22Rv1 (cell line): ENCODE results near the gene LRRC25.
A peak's percentile ranks its signal among the peaks of the same experiment; 100 is the strongest.

Experiments used
- H3K27ac ChIP-seq: fragments of 450-650 bp; 2 replicates; pipeline ENCODE4 v1.5.1; 2017
- ZFX ChIP-seq: fragments of 450-650 bp; IDR thresholded peaks from 2 replicates; pipeline ENCODE4 v1.6.1; 2017; ENCODE audit warnings: antibody characterized with exemption, borderline replicate concordance
- TF ChIP-seq, protein P1 (sequence below): fragments of 450-650 bp; IDR thresholded peaks from 2 replicates; pipeline ENCODE4 v1.5.1; 2017; ENCODE audit warnings: mild to moderate bottlenecking

The LRRC25 gene

DNA sequence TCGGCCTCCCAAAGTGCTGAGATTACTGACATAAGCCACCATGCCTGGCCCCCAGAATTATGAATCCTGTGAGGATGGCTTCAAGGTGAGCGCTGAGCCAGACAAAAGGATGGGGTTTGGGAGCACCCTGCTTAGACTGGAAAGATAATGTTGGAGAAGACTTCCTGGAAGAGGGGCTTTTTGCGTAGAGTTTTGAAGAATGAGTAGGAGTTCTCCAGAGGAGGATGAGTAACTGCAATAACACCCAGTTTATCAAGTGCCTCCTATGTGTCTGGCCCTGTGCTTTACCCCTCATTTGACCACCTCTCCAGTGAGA, 12.1 kb downstream of the LRRC25 start:
- H3K27ac ChIP-seq = peak overlapping the region; percentile 69
- TF ChIP-seq ZFX = no peak
- TF ChIP-seq, protein P1, sequence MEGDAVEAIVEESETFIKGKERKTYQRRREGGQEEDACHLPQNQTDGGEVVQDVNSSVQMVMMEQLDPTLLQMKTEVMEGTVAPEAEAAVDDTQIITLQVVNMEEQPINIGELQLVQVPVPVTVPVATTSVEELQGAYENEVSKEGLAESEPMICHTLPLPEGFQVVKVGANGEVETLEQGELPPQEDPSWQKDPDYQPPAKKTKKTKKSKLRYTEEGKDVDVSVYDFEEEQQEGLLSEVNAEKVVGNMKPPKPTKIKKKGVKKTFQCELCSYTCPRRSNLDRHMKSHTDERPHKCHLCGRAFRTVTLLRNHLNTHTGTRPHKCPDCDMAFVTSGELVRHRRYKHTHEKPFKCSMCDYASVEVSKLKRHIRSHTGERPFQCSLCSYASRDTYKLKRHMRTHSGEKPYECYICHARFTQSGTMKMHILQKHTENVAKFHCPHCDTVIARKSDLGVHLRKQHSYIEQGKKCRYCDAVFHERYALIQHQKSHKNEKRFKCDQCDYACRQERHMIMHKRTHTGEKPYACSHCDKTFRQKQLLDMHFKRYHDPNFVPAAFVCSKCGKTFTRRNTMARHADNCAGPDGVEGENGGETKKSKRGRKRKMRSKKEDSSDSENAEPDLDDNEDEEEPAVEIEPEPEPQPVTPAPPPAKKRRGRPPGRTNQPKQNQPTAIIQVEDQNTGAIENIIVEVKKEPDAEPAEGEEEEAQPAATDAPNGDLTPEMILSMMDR = no peak

DNA sequence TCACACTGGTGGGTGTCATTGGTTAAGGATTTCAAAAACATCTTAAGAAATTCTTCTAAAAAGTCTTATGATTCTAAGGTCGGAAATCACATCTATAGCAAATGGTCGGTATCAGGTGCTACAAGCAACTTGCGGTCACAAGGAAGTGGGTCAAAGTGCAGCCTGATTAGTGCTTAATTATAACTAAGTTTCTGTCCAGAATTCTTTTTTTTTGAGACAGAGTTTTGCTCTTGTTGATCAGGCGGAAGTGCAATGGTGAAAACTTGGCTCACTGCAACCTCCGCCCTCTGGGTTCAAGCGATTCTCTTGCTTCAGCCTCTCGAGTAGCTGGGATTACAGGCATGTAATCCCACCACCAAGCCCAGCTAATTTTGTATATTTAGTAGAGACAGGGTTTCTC, 12.6 kb downstream of the LRRC25 start:
- H3K27ac ChIP-seq = peak overlapping the region; percentile 69
- no peak for TF ChIP-seq ZFX
- TF ChIP-seq, protein P1 = no peak

DNA sequence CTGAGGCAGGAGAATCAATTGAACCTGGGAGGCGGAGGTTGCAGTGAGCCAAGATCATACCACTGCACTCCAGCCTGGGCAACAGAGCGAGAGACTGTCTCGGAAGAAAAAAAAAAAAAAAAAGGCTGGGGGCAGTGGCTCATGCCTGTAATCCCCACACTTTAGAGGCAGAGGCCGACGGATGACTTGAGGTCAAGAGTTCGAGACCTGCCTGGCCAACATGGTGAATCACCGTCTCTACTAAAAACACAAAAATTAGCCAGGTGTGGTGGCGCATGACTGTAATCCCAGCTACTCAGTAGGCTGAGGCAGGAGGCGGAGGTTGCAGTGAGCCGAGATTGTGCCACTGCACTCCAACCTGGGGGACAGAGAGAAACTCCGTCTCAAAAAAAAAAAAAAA, 13.8 kb downstream of the LRRC25 start:
- 0 out of 2 replicates have a peak overlapping the region, but pooled peaks have one; percentile 15 for H3K27ac ChIP-seq

DNA sequence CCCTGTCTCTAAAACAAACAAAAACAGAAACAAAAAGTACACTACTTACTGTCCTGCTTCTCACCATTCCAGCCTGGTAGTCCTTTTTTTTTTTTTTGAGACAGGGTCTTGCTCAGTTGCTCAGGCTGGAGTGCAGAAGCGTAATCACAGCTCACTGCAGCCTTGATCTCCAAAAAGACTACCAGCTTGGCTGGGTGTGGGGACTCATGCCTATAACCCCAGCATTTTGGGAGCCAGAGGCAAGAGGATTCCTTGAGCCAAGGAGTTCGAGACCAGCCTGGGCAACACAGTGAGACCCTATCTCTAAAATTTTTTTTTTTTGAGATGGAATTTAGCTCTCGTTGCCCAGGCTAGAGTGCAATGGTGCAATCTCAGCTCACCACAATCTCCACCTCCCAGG, 16.6 kb downstream of the LRRC25 start:
- peak overlapping the region; percentile 92 for H3K27ac ChIP-seq
- TF ChIP-seq, protein P1 = no peak
- no peak for TF ChIP-seq ZFX

DNA sequence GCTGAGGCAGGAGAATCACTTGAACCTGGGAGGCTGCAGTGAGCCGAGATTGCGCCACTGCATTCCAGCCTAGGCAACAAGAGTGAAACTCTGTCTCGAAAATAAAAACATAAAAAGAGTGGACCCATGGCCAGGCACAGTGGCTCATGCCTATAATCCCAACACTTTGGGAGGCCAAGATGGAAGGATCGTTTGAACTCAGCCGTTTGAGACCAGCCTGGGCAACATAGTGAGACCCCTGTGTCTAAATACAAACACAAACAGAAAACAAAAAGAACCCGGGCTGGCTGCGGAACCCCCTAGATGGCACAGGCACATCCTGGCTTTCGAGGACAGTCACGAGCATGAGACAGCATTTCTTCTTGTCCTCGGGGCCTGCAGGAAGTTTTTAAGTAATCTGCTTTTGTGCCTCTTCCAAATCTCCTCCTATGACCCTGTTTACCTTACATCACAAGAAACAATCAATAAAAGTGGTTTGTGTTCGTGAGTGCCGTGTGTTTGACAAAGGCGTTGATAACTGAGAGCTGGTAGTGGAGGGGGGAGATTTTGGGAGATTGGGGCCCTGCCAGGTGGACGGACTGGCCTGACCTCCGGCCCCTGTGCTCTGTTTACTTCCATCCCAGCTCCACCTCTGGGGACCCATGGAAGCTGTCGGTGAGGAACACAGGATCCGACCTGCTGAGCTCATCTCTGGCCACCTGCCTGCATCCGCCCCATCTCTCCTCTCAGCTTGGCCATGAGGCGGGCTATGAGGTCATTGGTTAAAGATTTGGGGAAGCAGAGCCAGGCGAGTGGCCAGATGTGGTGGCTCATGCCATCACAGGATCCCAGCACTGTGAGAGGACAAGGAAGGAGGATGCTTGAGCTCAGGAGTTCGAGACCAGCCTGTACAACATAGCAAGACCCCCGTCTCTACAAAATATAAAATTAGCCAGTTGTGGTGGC, 17.3 kb downstream of the LRRC25 start:
- H3K27ac ChIP-seq = peak overlapping the region; percentile 92
- TF ChIP-seq, protein P1 = no peak
- TF ChIP-seq ZFX = no peak

DNA sequence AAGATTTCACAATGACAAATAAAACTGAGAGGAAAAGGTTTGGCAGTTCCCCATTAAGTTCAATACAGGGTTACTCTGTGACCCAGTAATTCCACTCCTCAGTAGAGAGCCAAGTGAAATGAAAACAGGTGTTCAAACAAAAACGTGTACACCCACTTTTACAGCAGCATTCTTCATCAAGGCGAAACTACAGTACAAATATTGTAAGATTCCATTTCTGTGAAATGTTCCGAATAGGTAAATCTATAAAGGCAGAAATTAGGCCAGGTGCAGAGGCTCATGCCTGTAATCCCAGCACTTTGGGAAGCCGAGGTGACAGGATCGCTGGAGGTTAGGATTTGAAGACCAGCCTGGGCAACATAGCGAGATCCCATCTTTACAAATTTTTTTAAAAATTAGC, 20.4 kb downstream of the LRRC25 start:
- no peak for TF ChIP-seq ZFX
- TF ChIP-seq, protein P1 = no peak
- 0 out of 2 replicates have a peak overlapping the region, but pooled peaks have one; percentile 26 for H3K27ac ChIP-seq

DNA sequence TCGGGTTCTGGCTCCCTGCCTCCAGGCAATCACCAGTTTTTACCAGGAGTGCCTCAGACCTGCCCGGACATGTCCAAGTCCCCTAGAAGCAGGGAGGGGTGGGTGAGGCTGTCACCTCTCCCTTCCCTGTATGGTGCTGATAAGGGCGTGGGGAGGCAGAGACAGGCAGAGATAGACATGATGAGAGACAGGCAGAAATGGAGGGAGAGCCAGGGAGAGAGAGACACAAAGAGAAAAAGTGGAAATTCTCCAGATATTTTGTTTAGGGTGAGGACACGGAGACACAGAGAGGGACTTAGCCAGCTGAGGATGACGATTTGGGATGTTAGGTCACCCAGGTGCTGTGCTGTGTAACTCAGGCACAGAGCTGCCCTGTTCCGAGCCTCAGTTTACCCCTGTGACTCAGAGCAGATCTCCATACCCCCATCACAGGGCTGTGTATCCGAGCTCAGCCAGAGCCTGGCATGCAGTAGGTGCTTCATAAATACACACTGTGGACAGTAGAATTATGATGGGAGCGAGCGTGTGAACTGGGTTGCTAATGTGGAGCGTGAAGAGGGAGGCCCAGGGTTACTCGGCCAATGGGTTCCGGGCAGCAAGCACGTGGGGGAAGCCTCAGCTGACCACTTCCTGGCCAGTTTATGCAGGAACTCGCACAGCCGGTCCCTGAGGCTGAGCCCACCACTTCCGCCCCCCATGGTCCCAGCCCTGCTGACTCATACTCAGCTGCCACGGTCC, 23.4 kb downstream of the LRRC25 start:
- TF ChIP-seq, protein P1 = no peak
- no peak for TF ChIP-seq ZFX
- H3K27ac ChIP-seq = peak overlapping the region; percentile 38
